OCI-LY3 (cell line): ENCODE results near the gene SIL1.

Experiments used
- H2AFZ ChIP-seq: fragments of 200-600, 300-600 bp; shearing (Covaris generic); 2 replicates; pipeline ENCODE4 v1.6.0; 2014; ENCODE audit warnings: antibody characterized with exemption, low read depth, low read length
- H3K27ac ChIP-seq: fragments of 200-600, 300-600 bp; sonication (generic); 2 replicates; pipeline ENCODE4 v1.5.1; 2014; ENCODE audit warnings: mild to moderate bottlenecking, low read length, moderate library complexity, mixed read lengths
- H3K27me3 ChIP-seq: fragments of 200-600, 300-600 bp; sonication (generic); 2 replicates; pipeline ENCODE4 v1.6.1; 2014; ENCODE audit warnings: low read depth, low read length, mixed read lengths
- H3K36me3 ChIP-seq: fragments of 200-600, 300-600 bp; sonication (generic); replicated peaks from 2 replicates; pipeline ENCODE3; 2014; ENCODE audit warnings: low read depth, low read length, mixed read lengths
- H3K4me1 ChIP-seq: fragments of 300-600, 200-600 bp; sonication (generic); 2 replicates; pipeline ENCODE4 v1.6.1; 2014; ENCODE audit warnings: low read length, mixed read lengths
- H3K4me2 ChIP-seq: fragments of 200-600, 300-600 bp; sonication (generic); 2 replicates; pipeline ENCODE4 v1.6.1; 2014; ENCODE audit warnings: low read length, mixed read lengths
- H3K4me3 ChIP-seq: fragments of 300-600, 200-600 bp; sonication (generic); 2 replicates; pipeline ENCODE4 v1.5.1; 2014; ENCODE audit warnings: antibody characterized with exemption, mild to moderate bottlenecking, low read length, moderate library complexity
- H3K79me2 ChIP-seq: fragments of 300-600, 200-600 bp; shearing (Covaris generic); 2 replicates; pipeline ENCODE4 v1.6.1; 2014; ENCODE audit warnings: mild to moderate bottlenecking, low read length, mixed read lengths
- H3K9ac ChIP-seq: fragments of 300-600, 200-600 bp; shearing (Covaris generic); 2 replicates; pipeline ENCODE4 v1.6.0; 2014; ENCODE audit warnings: mild to moderate bottlenecking, low read length, moderate library complexity
- H3K9me3 ChIP-seq: fragments of 200-600, 300-600 bp; shearing (Covaris generic); 2 replicates; pipeline ENCODE4 v1.6.1; 2014; ENCODE audit warnings: low read length, mixed read lengths; ENCODE audit not compliant: insufficient read depth
- H4K20me1 ChIP-seq: fragments of 200-600, 300-600 bp; sonication (generic); 2 replicates; pipeline ENCODE4 v1.6.1; 2016; ENCODE audit warnings: low read length, mixed read lengths; ENCODE audit not compliant: insufficient read depth
- CTCF ChIP-seq: fragments of 200-600, 300-600 bp; sonication (generic); IDR thresholded peaks from 2 replicates; pipeline ENCODE4 v1.5.1; 2014; ENCODE audit warnings: antibody characterized with exemption, low read length, low read depth
- EZH2phosphoT487 ChIP-seq: fragments of 200-600 bp; shearing (Covaris generic); IDR thresholded peaks from 2 replicates; pipeline ENCODE4 v1.6.1; 2018; ENCODE audit warnings: antibody characterized with exemption, mixed run types, low read depth

Gene SIL1

DNA sequence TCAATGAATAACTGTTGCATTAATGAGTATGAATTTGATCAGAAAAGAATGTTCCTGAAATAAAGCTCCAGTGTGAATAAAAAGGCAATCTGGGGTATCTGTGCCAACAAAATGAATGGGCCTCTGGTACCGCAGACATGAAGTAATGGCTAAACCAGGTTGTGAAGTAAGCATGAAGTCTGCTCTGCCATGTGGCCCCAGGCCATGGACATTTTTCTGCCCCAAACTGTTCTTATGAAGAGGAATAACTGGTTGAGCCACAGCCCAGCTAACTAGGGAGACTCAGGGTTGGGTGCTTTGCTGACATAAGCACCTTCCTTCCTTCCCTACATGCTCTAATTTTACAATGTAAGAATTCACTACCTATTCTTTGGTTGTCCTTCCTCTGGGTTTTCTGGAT lies 175.6 kb downstream of the SIL1 start:
- Histone ChIP-seq H3K79me2 (no peaks in the 10 kb centered on the region), H3K9me3 (no peaks in the 10 kb centered on the region), H3K36me3 (no peaks in the 10 kb centered on the region), H2AFZ (no peak overlapping the region), H3K27me3 (no peaks in the 10 kb centered on the region), H3K4me3 (no peak overlapping the region), H4K20me1 (no peaks in the 10 kb centered on the region), H3K4me2 (no peak overlapping the region), H3K27ac (no peak overlapping the region), H3K9ac (no peak overlapping the region), H3K4me1 (no peaks in the 10 kb centered on the region)
- TF ChIP-seq EZH2phosphoT487 (no peak), CTCF (no peak)

DNA sequence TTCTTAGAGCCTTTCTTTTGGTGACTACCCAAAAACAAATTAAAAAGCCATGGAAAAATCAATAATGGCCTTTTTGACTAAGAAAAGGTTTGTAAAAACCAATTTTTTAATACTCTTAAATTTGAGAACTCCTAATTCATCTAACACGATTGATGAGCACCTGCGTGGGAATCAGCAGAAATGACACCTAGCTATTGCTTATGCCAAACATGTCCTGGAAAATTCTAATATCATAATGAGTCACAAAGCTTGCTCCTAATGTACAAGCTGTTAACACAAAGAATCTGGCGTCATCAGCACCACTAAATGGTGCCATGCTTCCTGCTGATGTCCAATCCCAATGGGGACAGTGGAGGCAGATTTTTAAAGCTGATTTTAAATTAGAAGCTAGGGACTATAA lies 176.8 kb downstream of the SIL1 start:
- Histone ChIP-seq H3K4me2 (no peak overlapping the region), H3K27ac (no peak overlapping the region), H3K9me3 (no peaks in the 10 kb centered on the region), H3K9ac (no peak overlapping the region), H3K4me3 (no peak overlapping the region), H4K20me1 (no peaks in the 10 kb centered on the region), H2AFZ (no peak overlapping the region), H3K4me1 (no peaks in the 10 kb centered on the region), H3K79me2 (no peaks in the 10 kb centered on the region), H3K36me3 (no peaks in the 10 kb centered on the region), H3K27me3 (no peaks in the 10 kb centered on the region)
- TF ChIP-seq CTCF (no peak), EZH2phosphoT487 (no peak)

DNA sequence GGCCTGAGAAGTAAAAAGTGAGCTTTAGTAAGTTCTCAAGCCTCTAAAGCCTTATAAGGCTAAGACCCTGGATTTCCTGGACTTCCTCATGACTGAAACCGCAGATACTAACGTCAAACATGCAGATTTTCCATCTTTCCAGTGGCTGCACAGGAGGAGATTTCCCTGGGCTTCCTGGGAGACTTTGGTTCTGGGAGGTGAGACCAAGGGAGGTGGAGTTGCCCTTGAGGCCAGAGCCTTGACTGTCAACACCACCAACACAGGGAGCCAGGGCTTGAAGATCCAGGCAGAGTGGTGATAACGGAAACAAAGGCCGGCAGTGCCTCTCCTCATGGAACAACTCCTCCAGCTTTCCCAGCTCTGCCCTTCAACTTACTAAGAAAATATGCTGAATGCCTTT lies 178.3 kb downstream of the SIL1 start:
- Histone ChIP-seq H3K79me2 (no peaks in the 10 kb centered on the region), H3K27ac (no peak overlapping the region), H3K4me1 (no peaks in the 10 kb centered on the region), H3K27me3 (no peaks in the 10 kb centered on the region), H3K4me2 (no peak overlapping the region), H3K36me3 (no peaks in the 10 kb centered on the region), H3K9ac (no peak overlapping the region), H3K9me3 (no peaks in the 10 kb centered on the region), H3K4me3 (no peak overlapping the region), H4K20me1 (no peaks in the 10 kb centered on the region), H2AFZ (no peak overlapping the region)
- TF ChIP-seq EZH2phosphoT487 (no peak), CTCF (no peak)

- Histone ChIP-seq H3K27me3 (no peaks in the 10 kb centered on the region), H3K27ac (no peak overlapping the region), H4K20me1 (no peaks in the 10 kb centered on the region), H3K79me2 (no peaks in the 10 kb centered on the region), H3K36me3 (no peaks in the 10 kb centered on the region), H2AFZ (no peak overlapping the region), H3K4me1 (no peaks in the 10 kb centered on the region), H3K9ac (no peak overlapping the region), H3K4me3 (no peak overlapping the region), H3K9me3 (no peaks in the 10 kb centered on the region), H3K4me2 (no peak overlapping the region)
- no peak for TF ChIP-seq EZH2phosphoT487
- TF ChIP-seq CTCF, result no peak
Measured at GRCh38 chr5:139019211-139019610, 179.0 kb downstream of the SIL1 start.
